OCI-LY1 (cell line): ENCODE results near the gene EIF3L.

Source experiments
- EZH2 ChIP-seq: fragments of 200-600 bp; sonication (generic), shearing (Covaris generic); IDR thresholded peaks from 2 replicates; pipeline ENCODE4 v1.8.0; 2017; ENCODE audit warnings: borderline replicate concordance, mixed run types, mild to moderate bottlenecking, antibody characterized with exemption, low read length, moderate library complexity, mixed read lengths
- TF ChIP-seq, protein P1 (sequence below): fragments of 200-600 bp; sonication (generic), shearing (Covaris generic); IDR thresholded peaks from 2 replicates; pipeline ENCODE4 v1.5.1; 2017; ENCODE audit warnings: mild to moderate bottlenecking, antibody characterized with exemption, low read length, moderate library complexity, mixed read lengths

GRCh38 chr22:37887584-37888378, 38.6 kb downstream of the EIF3L start:
- no peak for TF ChIP-seq EZH2
- TF ChIP-seq, protein P1, sequence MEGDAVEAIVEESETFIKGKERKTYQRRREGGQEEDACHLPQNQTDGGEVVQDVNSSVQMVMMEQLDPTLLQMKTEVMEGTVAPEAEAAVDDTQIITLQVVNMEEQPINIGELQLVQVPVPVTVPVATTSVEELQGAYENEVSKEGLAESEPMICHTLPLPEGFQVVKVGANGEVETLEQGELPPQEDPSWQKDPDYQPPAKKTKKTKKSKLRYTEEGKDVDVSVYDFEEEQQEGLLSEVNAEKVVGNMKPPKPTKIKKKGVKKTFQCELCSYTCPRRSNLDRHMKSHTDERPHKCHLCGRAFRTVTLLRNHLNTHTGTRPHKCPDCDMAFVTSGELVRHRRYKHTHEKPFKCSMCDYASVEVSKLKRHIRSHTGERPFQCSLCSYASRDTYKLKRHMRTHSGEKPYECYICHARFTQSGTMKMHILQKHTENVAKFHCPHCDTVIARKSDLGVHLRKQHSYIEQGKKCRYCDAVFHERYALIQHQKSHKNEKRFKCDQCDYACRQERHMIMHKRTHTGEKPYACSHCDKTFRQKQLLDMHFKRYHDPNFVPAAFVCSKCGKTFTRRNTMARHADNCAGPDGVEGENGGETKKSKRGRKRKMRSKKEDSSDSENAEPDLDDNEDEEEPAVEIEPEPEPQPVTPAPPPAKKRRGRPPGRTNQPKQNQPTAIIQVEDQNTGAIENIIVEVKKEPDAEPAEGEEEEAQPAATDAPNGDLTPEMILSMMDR: peak; percentile 16; the same call in 1 of the 2 replicates
